Activated T-cell treated with anti-CD3 and anti-CD28 coated beads for 1 hour (primary cell): ENCODE measurements around the gene C1QTNF12.
"Not testable (repeated sequence)": the region's sequence is repeated elsewhere in the genome, so short reads cannot be mapped to it uniquely, and the experiment has no call there.

Source experiments
- DNase-seq: peaks from one replicate; pipeline ENCODE4 v3.0.0-alpha.2; 2020; ENCODE audit warnings: low read depth

The C1QTNF12 gene

DNA sequence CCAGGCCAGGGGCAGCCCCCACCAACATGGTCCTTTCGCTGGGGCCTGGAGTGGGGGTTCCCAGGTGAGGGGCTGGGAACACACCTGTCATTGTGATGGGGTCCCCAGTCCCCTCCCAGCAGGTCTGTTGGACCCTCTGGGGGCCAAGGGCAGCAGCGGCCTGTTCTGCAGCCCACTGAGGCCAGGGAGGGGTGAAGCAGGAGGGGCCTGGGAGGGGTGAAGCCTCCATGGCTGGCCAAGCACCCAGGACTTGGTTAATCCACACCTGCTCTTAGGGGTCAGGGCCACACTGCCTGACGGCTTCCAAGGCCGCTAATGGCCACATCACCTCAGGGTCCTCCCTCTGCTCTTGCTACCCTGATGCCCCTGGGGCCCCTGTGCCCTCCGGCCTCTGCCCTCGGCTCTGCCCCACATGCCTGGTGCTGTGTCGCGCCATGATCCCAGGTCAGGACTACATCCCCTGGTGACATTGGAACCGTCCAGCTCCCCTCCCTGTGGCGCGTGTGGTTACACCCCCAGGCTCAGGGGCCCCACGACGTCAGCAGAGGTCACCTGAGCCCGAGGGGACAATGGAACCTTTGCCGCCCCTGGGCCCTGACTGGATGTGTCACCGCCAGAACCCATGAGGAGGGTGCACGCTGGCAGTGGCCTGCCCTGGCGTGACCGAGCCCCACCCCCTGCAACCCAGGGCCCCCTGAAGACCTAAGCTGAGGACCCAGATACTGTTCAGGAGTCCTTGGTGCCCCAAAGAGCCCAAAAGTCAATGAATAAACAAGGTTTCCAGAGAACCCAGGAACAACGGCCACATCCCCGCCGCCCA, 47.2 kb downstream of the C1QTNF12 start:
- no peak for DNase-seq

GRCh38 chr1:1198423-1199140, 47.9 kb downstream of the C1QTNF12 start:
- no peak for DNase-seq

GRCh38 chr1:1197551-1198422, 48.7 kb downstream of the C1QTNF12 start:
- no peak for DNase-seq

- no peak for DNase-seq
Observed at GRCh38 chr1:1197188-1197500, 49.4 kb downstream of the C1QTNF12 start.

DNA sequence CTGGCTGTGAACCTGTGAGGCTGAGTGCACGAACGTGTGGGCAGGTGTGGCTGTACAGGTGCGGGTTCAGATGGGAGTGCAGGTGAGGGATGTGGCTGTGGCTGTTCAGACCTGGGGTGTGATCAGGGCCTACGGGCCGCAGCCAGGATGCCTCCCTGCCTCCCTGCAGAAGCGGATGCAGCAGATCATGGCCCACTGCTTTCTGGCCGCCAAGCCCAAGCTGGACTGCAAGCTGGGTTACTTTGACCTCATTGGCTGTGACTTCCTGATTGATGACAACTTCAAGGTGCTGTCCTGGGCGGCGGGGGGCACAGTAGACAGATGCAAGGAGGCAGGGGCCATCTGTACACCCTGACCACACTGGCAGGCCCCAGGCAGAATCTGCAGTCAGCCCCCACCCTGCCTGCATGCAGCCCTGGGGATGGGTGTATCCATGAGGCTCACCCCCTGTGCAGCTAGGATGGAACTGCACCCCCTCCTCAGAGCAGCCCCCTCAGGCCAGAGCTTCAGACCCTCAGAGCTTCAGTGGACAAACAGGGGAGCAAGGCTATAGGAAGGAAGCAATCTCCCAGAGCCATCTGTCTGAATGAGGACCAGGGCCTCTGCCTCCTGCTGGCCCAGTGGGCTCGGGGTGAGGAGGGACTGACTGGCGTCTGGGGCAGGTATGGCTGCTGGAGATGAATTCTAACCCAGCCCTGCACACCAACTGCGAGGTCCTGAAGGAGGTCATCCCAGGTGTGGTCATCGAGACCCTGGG, 49.9 kb downstream of the C1QTNF12 start:
- no peak for DNase-seq

- DNase-seq = not testable (repeated sequence)
Observed at GRCh38 chr1:1195726-1196125, 50.8 kb downstream of the C1QTNF12 start.

DNA sequence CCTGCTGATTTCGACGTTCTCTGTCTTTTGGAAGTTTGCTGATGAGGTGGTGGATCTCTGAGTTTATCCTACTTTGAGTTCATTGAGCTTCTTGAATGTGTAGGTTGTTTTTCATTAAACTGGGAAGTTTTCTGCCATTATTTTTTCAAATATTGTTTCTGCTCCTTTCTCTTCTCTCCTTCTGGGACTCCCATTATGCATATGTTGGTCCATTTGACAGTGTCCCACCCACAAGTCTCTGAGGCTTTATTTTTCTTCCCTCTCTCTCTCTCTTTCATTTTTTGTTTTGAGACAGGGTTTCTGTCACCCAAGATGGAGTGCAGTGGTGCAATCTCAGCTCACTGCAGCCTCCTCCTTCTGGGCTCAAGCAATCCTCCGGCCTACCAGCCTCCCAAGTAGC, 51.8 kb downstream of the C1QTNF12 start:
- no peak for DNase-seq
